GM15510 (cell line): ENCODE results near the gene CCDC159.
A peak's percentile ranks its signal among the peaks of the same experiment; 100 is the strongest.

Experiments used
- POLR2A ChIP-seq: IDR thresholded peaks from 3 replicates; pipeline ENCODE4 v1.6.1; 2011; ENCODE audit warnings: borderline replicate concordance; ENCODE audit not compliant: insufficient read length; ENCODE audit errors: extremely low read depth

CCDC159 gene

DNA sequence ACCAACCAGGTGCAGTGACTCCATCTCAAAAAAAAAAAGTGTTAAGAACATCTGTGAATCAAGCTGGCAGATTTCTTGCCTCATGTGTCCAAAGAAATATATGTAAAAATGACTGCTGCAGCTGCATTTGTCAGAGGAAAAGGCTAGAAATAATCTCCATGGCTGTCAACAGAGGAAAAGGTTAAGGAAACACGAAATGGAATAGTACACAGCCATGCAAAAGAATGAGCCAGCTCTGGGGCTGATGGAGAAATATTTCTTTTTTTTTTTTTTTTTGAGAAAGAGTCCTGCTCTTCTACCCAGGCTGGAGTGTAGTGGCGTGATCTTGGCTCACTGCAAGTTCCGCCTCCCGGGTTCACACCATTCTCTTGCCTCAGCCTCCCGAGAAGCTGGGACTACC lies 13.5 kb upstream of the CCDC159 start:
- TF ChIP-seq POLR2A, result no peak

DNA sequence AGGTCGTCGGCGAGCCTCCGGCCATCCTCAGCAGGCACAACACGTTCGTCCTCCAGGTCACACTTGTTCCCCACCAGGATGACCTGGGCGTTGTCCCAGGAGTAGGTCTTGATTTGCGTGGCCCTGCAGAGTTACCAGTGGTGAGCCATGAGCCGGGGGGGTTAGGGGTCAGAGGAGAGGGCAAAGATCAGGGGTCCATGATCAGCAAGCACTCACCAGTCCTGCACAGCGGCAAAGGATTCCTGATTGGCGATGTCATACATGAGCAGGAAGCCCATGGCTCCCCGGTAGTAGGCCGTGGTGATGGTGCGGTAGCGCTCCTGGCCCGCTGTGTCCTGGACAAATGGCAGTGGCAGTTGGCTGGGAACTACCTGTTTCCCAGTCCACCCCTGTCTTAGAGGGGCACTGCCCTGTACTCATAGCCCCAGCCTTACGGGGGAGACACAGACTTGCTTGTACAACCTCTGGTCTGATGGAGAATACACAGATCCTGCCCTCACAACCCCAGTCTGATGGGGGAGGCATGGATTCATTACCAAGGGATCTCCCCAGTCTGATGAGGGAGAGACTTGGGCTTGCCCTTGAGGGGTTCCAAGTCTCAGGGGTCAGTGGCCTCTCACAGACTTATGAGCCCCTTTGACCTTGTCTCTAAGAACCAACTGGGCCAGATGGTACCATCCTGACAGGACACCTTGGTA lies 10.7 kb upstream of the CCDC159 start:
- no peak for TF ChIP-seq POLR2A

GRCh38 chr19:11337080-11337479 lies 9.2 kb upstream of the CCDC159 start:
- no peak for TF ChIP-seq POLR2A

GRCh38 chr19:11338121-11338520 lies 8.2 kb upstream of the CCDC159 start:
- TF ChIP-seq POLR2A, result no peak

DNA sequence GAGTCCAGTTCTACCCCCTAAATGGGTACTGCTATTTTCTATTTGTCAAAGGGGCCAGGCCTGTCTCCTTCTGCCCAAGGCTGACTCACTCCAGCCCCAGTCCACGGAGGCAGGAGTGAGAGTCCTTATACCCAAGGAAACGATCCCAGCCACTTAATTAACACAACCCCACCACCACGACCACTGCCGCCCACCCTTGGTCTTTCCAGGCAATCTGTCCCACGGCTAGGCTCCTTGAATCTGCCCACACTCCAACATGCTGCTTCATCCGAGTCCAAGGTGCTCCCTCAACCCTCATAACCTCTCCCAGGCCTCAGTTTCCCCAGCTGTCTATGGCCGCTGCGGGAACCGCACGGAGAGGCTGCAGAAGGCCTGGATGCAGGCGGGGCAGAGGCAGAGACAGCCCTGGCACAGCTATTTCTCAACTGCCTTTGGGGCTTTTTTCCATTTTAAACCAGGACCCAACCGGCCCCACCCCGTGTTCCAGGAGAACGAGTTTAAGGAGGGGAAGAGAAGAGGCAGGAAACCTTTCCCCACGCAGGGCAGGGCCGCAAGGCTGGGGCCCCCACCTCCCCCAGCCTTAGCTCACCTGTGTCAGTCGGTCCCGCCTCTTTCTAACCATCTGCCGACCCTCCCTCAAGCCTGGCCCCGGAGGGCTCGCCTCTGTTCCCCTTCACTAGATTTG lies 7.6 kb upstream of the CCDC159 start:
- TF ChIP-seq POLR2A, result no peak

- peak; percentile 72 for TF ChIP-seq POLR2A
Measured at GRCh38 chr19:11339254-11340098, 6.8 kb upstream of the CCDC159 start, which contains the start of gene RAB3D. Gene RAB3D (minus strand): TSS chr19:11339657. CDS start chr19:11337399, 2,258 bp downstream.

GRCh38 chr19:11342429-11342828 lies 3.9 kb upstream of the CCDC159 start:
- no peak for TF ChIP-seq POLR2A

DNA sequence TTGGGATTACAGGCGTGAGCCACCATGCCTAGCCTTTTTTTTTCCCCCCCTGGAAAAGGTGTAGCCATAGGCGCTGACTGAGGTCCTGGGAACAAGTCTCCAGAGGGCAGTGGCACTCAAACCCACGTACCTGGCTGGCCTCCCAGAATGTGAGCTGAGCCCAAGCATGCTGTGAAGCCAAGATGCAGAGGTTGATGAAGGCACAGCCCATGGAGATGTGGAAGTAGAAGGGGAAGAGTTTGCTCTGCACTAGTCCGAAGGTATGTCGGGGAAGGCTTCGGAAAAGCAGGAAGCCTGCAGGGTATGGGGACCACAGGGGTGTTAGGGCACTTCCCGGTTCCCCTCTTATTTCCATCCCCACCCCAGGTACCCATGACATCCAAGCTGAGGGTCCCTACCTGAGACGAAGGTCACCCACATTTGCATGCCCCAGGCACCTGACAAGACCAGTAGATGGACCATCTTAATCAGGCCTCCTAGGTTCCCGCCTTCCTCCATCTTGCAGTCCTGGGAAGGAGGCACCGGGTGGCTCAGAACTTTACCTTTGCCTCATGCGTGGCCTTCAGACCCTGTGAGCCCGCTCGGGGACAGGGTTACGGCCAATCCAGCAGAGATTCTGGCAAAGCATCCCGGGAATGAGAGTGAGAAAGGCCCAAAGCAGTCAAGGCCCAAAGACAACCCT lies 1.1 kb upstream of the CCDC159 start:
- no peak for TF ChIP-seq POLR2A

- no peak for TF ChIP-seq POLR2A
Measured at GRCh38 chr19:11347546-11348039, 1.3 kb downstream of the CCDC159 start.

GRCh38 chr19:11349171-11349570 lies 2.9 kb downstream of the CCDC159 start:
- TF ChIP-seq POLR2A, result no peak

DNA sequence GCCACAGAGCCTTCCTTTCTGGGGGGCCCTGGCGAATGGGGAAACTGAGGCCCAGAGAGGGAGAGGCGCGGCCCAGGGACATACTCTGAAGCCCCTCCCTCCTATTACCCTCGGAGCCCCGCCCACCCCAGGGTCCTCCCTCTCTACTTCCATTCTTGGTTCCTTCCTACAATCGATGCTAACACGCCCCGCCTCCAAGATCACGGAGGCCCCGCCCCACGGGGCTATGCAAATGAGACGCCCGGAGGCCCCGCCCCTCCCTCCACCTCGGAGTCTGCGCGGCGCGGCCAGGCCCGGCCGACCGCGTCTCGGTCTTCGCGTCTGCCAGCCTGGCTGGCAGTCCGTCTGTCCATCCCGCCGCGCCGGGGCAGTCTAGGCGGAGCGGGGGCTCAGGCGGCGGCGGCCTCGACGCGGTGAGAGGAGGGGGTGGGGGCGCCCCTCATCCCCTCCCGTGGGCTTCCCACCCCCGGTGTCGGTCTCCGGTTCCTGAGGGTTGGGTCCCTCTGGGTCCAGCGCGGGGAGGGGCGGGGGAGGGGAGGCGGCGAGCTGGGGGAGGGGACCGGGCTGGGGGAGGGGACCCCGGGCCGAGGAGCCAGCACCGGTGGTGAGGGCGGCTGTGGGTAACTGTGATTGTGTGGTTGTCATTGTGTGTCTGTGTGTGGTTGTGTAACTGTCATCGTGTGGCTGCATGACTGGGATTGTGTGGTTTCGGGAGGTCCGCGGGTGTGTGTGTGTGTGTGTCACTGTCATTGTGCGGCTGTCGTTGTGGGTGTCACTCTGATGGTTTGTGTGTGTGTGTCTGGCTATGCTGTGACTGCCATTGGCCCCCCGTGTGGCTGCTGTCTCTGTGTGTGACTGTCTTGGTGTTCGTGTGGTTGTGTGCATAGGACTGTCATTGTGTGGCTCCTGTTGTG lies 9.1 kb downstream of the CCDC159 start, which contains the start of gene PLPPR2:
TSS of gene PLPPR2 (plus strand) at position 273 of the 914 bp plus-strand sequence. CDS start 2,242 bp downstream, outside the sequence.
- peak; percentile 39 for TF ChIP-seq POLR2A

DNA sequence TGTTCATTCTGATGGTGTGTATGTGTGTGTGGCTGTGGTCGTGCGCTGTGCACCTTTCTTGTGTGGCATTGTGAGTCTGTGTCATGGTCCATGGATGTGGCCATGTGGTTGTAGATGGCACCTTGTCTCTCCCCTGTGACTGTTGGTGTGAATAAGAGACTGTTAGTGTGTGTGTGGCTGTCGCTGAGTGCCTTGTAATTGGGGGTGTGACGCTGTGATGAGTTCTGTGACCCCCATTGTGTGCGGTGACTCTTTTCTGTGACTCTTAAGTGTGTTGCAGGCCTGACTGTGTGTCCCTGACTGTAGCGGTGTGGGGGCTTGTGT lies 9.7 kb downstream of the CCDC159 start:
- no peak for TF ChIP-seq POLR2A
